Right lobe of liver (tissue), 6 donors: ENCODE data around the gene GPR135. TPM values are rescaled to one million over a fixed set of nuclear protein-coding genes. Genes with fewer than 3 reads are reported as not detected.

Source experiments
- ATAC-seq, 4 donors: fragments of 200-7000 bp; cut with Tn5 transposase; one replicate each; pipeline ENCODE4 v1.9.1; 2020; ENCODE audit warnings: mild to moderate bottlenecking in 4 of 4, moderate library complexity in 4 of 4
- DNase-seq, 3 donors: peaks; one replicate each; pipeline ENCODE4 v3.0.0-alpha.2; 2020
- H3K27ac ChIP-seq, 3 donors: fragments of 200-600 bp; one replicate each; pipeline ENCODE4 v1.8.0; 2022
- H3K27me3 ChIP-seq, 2 donors: fragments of 200-600 bp; one replicate each; pipeline ENCODE4 v1.8.0; 2022
- H3K36me3 ChIP-seq, 4 donors: fragments of 200-600 bp; sonication (generic) in 1 of 4; one replicate each; pipeline versions ENCODE4 v1.5.1 to v1.8.0; 2017 to 2022; ENCODE audit warnings: control low read depth in 1 of 4
- H3K4me1 ChIP-seq, 4 donors: fragments of 200-600 bp; sonication (generic) in 1 of 4; one replicate each; pipeline versions ENCODE4 v1.5.1 to v1.8.0; 2017 to 2022; ENCODE audit warnings: control low read depth in 1 of 4
- H3K4me3 ChIP-seq, 3 donors: fragments of 200-600 bp; one replicate each; pipeline ENCODE4 v1.8.0; 2022
- H3K9me3 ChIP-seq, 4 donors: fragments of 200-600 bp; sonication (generic) in 1 of 4; one replicate each; pipeline versions ENCODE4 v1.5.1 to v1.8.0; 2017 to 2022; ENCODE audit warnings: control low read depth in 1 of 4
- POLR2A ChIP-seq: fragments of 450-650 bp; IDR thresholded peaks from one replicate; pipeline ENCODE4 v1.6.1; 2017; ENCODE audit warnings: antibody characterized with exemption, mild to moderate bottlenecking
- WGBS: methylation state at CpG from one replicate; pipeline ENCODE4 v1.1.6; 2018; ENCODE audit warnings: low coverage, low lambda C conversion rate; ENCODE audit not compliant: insufficient coverage; ENCODE audit errors: missing lambda C conversion rate; 5-methylcytosine and 5-hydroxymethylcytosine counted together
- intact Hi-C, 2 donors: fragments of 100-400 bp; cut with DNase I; formaldehyde crosslinking; loops; one replicate each; pipeline versions ENCODE4 v1.11.2 to v1.14.1; 2022
- total RNA-seq, 6 experiments: library from RNA; depleted of rRNA in 2 of 6; stranded (reverse); fragments of >200 nt in 2 of 6; fragmentation: NEBNext Ultra II Directional in 3 of 6; extraction: Animal tissue kit (Norgen Biotek cat#: 25700) in 3 of 6; gene quantifications; one replicate each; pipeline versions ENCODE4 v1.1.0 to v1.2.4, GENCODE V29; 2016 to 2023
- TF ChIP-seq, protein P1 (sequence below), 4 donors: fragments of 200-600 bp in 3 of 4; fragments of 450-650 bp in 1 of 4; IDR thresholded peaks; one replicate each; pipeline versions ENCODE4 v1.5.1 to v1.8.0; 2016 to 2022; ENCODE audit warnings: antibody characterized with exemption in 4 of 4, mild to moderate bottlenecking in 2 of 4
- donor health status: DM: no; HTN: yes; CAD: no.
- donor health status: DM: no; HTN: no; CAD: no.
- donor health status: DM: no; HTN: no; CAD: no.
- donor health status: DM: no; HTN: yes; CAD: no.
- donor health status: DM: no; HTN: yes; CAD: no.

GPR135 gene
- total RNA-seq, 6 experiments from 2014 or later, result 0.62 to 3.6 (median 1.6) TPM

DNA sequence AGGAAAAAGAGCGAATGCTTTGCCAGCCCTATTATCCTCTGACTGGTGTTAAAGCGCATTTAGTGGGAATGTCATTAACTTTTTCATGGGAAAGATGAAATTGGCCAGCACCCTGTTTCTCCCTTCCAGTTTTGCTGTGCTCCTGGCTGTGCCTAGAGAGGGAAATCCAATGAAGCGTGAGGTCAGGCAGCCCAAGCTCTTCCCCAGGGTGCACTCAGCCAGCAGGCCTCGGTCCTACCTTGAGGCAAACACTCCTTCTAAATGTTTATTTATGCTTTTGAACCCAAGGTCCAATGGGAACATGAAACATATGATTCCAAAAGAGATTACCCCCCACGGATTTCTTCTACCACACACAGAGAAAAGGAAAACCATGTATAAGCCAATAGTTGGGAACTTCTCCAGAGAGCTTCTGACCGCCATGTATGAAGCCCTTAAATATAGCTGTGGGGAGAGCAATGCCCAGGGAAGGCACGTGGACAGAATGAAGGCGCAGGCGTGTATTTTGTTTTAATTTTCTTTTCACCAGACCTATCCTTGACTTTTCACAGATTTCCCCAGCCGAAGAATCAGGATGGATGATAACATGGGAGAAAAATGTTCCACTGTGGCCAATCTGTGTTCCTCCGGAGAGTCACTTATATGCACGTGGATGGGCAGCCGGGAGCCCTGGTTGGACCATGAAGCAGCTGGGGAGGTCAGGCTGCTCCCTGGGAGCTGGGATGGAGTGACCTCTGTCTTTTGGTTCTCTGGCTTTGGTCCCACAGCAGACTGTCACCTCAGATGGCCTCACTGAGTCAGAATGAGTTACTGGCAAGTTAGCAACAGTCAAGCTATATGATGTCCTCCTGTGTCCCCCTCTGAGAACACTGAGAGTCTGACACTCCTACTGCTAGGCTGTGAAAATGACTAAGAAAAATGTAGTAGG lies 37.3 kb downstream of the GPR135 start:
- Histone ChIP-seq H3K9me3 (no peaks in the 10 kb centered on the region), H3K27ac (no peak overlapping the region), H3K27me3 (no peaks in the 10 kb centered on the region), H3K36me3 (no peaks in the 10 kb centered on the region), H3K4me3 (no peak overlapping the region), H3K4me1 (no peaks in the 10 kb centered on the region)
- 77% methylated on average over 13 of the region's 13 CpGs for WGBS
- ATAC-seq, result peak; percentile 39 to 74 (median 66)
- peak in 1 of 3 donors; percentile 54 for DNase-seq
- no peak for TF ChIP-seq POLR2A
- TF ChIP-seq, protein P1, sequence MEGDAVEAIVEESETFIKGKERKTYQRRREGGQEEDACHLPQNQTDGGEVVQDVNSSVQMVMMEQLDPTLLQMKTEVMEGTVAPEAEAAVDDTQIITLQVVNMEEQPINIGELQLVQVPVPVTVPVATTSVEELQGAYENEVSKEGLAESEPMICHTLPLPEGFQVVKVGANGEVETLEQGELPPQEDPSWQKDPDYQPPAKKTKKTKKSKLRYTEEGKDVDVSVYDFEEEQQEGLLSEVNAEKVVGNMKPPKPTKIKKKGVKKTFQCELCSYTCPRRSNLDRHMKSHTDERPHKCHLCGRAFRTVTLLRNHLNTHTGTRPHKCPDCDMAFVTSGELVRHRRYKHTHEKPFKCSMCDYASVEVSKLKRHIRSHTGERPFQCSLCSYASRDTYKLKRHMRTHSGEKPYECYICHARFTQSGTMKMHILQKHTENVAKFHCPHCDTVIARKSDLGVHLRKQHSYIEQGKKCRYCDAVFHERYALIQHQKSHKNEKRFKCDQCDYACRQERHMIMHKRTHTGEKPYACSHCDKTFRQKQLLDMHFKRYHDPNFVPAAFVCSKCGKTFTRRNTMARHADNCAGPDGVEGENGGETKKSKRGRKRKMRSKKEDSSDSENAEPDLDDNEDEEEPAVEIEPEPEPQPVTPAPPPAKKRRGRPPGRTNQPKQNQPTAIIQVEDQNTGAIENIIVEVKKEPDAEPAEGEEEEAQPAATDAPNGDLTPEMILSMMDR (IDR thresholded peaks at IDR 0.05), result no peak
- intact Hi-C loops, result no loop called here

DNA sequence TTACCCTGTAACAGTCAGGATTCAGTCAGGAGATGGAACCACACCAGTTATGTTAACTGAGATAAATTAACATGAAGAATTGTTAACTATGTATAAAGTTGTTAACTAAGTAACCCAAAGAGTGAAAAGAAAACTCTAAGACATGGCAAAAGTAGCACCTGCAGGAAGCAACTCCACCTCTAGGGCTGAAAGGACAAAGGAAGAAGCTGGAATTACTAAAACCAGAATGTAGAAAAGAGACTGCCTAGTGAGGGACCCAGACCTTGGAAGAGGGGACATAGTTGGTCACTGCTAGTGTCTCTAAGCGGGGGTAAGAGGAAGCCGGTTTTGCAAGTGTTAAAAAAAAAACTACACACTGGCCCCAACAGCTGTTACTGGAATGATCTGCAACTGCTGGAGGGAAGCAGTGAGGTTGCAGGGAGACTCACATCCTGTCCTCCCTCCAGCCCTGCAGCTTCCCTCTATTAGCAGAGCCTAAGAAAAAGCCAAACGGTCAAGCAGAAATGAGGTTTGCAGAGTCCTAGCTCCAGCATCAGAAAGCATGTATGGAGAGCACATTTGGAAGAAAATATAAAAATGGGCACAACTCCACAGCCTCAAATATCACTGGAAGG lies 39.8 kb downstream of the GPR135 start:
- no peak for DNase-seq
- Histone ChIP-seq H3K36me3 (no peaks in the 10 kb centered on the region), H3K27me3 (no peaks in the 10 kb centered on the region), H3K4me1 (no peaks in the 10 kb centered on the region), H3K9me3 (no peaks in the 10 kb centered on the region), H3K27ac (no peak overlapping the region), H3K4me3 (no peak overlapping the region)
- 44% methylated on average over 3 of the region's 3 CpGs for WGBS
- ATAC-seq, result peak in 2 of 4 donors; percentile 25 to 33
- intact Hi-C loops, result no loop called here
- TF ChIP-seq, protein P1 (IDR thresholded peaks at IDR 0.05), result no peak
- TF ChIP-seq POLR2A, result no peak

DNA sequence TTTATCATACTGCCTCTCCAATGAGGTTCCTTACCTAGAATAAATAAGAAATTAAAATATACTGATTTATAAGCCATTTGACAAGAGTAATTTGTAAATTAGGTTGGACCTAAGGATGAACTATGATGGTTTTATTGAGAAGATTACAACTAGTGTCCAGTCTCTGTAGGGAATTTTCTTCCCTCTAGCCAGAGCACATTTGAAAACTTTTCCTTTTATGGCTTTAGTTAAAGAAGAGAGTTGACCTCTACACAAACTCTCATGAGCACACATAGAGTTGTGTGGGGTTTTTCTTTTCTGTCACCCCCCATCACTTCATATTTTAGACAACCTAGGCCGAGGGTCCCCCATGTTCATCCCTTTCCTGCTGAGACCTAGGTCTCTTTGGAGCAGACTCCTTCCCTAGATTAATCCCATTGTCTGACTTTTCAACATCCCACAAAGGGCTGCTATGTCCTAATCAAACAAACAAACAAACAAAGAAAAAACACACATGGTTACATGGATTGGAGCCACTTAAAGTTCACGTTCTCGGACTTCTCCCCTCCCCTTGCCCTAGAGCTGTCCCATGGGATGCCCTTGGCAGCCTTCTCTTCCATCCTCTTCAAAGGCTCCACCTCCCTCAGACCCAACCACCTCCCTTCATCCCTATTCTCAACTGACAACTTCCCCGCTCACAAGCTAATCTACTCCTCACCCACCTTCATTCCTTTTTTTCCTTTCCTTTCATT lies 40.7 kb downstream of the GPR135 start:
- H3K27ac ChIP-seq, result no peak overlapping the region
- H3K4me1 ChIP-seq, result no peaks in the 10 kb centered on the region
- 54% methylated on average over 4 of the region's 4 CpGs for WGBS
- intact Hi-C loops, result no loop called here
- no peak for TF ChIP-seq POLR2A
- TF ChIP-seq, protein P1 (IDR thresholded peaks at IDR 0.05), result no peak
- no peaks in the 10 kb centered on the region for H3K36me3 ChIP-seq
- H3K9me3 ChIP-seq, result no peaks in the 10 kb centered on the region
- no peaks in the 10 kb centered on the region for H3K27me3 ChIP-seq
- ATAC-seq (peak in 2 of 4 donors; percentile 27 to 45), DNase-seq (no peak)
- no peak overlapping the region for H3K4me3 ChIP-seq

DNA sequence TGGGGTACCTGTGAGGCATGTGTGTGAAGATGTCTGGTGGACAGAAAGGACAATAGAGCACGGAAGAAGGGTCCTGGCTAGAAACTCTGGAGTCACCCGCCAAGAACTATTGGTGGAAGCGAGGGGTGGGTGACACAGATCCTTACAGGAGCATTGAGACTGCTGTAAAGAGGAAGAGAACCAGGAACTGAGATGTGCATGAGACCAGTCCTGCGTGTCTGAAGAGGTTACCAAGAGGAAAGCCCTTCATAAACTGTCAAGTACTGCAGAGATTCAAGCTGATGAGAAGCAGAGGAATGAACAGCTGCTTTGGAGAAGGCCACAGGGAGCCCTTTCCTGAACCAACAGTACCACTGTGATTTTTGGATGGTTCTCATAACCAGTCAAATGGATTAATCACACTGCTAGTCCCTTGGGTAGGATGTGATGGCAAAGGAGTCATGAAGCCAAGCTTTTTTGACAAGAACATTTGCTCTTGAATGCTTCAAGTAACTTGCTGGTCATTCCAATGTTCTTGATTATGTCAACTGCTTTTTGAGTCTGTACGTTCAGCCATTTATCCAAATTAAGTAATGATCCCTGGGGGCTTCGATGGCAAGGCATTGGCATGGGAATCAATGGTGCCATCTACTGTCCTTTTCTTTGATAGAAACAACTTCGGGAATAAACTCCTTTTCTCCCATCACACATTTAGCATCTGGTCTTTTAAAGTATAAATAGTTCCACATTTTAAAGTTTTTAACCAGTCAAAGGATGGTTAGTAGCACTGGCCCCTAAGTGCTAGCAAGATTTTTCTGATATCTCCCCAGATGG lies 42.9 kb downstream of the GPR135 start:
- H3K27ac ChIP-seq, result no peak overlapping the region
- ATAC-seq, result no peak
- DNase-seq, result no peak
- no peak overlapping the region for H3K4me3 ChIP-seq
- H3K36me3 ChIP-seq, result no peaks in the 10 kb centered on the region
- H3K27me3 ChIP-seq, result no peaks in the 10 kb centered on the region
- TF ChIP-seq, protein P1 (IDR thresholded peaks at IDR 0.05), result peak in 3 of 4 donors; percentile 19 to 25 (median 19)
- no peak for TF ChIP-seq POLR2A
- 54% methylated on average over 7 of the region's 7 CpGs for WGBS
- intact Hi-C loops, result no loop called here
- H3K4me1 ChIP-seq, result no peaks in the 10 kb centered on the region
- H3K9me3 ChIP-seq, result no peaks in the 10 kb centered on the region
